ENCODE results near the gene ZBTB1.
"Not testable (repeated sequence)": the region's sequence is repeated elsewhere in the genome, so short reads cannot be mapped to it uniquely, and the experiment has no call there.

ZBTB1 gene

DNA sequence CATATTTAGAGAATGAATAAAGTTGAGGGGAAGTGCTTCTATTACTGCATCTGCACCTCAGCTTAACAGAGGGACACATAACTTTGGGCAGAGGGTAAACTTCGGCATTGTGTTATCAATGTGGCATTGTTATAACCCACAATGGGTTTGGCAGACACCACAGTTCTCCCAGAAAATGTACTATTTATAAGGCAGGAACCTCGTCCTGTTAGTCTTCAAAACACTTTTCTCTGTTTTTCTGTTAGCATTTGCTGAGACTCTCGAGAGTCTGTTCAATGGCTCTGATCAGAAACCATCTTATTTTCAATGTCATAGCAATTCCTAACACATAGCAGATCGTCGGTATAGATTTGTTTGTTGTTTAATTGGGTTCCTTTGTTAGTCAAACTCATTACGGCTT lies 59.1 kb downstream of the ZBTB1 start:
- no peak for DNase-seq (ENCODE audit: low read depth in 1 of 2, low spot score in 1 of 2)

DNA sequence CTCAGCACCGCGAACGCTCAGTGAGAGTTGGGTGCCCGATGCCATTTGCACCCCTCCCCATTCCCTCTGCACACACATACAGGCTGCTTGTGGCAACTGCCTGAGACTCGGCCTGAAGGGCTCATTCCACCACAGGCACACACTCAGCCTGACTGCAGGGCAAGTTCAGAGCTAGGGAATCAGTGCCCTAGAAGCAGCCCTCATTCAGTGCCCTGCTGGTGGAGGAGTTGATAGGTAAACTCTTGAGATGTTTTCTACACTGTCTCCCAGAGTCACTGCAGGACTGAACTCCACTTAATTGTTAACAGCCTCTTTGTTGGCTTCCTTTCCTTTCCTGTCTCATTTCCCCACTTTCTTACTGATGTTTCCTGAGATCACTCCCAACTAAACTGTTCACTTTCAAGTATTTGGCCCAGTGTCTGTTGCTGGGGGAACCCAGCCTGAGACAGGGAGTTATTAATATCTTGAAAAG lies 62.1 kb downstream of the ZBTB1 start:
- DNase-seq (ENCODE audit: low read depth in 1 of 2, low spot score in 1 of 2): no peak

- no peak for DNase-seq (ENCODE audit: low read depth in 1 of 2, low spot score in 1 of 2)
Observed at GRCh38 chr14:64569138-64569631, 64.6 kb downstream of the ZBTB1 start.

DNA sequence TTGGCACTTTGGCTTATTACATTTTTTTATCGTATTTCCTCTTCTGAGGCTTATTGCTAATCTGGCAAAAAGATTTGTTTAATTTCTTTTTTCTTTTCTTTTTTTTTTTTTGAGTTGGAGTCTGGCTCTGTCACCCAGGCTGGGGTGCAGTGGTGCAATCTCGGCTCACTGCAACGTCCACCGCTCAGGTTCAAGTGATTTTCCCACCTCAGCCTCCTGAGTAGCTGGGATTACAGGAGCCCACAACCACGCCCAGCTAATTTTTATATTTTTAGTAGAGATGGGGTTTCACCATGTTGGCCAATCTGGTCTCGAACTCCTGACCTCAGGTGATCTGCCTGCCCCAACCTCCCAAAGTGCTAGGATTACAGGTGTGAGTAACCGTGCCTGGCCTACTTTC lies 65.1 kb downstream of the ZBTB1 start:
- DNase-seq (ENCODE audit: low read depth in 1 of 2, low spot score in 1 of 2): not testable (repeated sequence)

DNA sequence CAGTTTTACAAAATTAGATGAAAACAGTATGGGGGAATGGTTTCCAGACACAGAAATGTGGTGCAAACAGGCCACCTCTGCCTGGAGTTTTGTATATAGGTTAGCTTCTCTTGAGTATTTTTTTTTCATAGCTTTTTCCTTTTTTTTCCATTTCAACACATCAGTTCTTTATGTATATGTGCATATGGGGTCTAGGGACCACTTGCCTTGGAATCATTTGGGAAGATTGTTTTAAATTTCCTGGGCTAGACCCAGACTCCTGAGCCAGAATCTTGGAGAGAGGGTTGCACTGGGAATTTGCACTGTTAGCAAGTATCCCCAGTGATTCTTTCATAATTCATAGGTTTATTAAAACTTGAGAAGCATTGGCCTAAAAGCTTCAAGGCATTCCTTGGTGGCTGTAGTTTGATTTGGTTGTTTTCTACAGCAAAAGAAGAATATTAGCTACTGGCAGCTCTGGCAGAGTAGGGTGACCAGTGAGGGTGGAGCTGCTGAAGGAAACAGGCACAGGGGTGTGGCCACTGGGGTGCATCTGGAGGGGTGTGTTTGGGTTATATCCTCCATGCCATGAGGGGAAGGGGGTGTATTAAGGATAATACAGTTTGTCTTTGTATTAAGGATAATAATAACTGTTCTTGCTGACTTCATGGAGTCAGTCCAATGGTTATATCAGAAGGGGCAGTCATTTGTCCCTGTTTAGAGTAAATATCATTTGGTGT lies 68.0 kb downstream of the ZBTB1 start:
- DNase-seq (ENCODE audit: low read depth in 1 of 2, low spot score in 1 of 2): no peak

- DNase-seq (ENCODE audit: low read depth in 1 of 2, low spot score in 1 of 2): no peak
Observed at GRCh38 chr14:64573109-64573508, 68.5 kb downstream of the ZBTB1 start.
